ENCODE measurements around the gene KCNH8. TPM values are rescaled to one million over a fixed set of nuclear protein-coding genes. Genes with fewer than 3 reads are reported as not detected.

KCNH8 gene
- total RNA-seq, 1 experiment from 2014 or later, result 3.7 TPM

- H2BK20ac ChIP-seq (ENCODE audit: low read depth, low read length, poor library complexity, severe bottlenecking), result no peak overlapping the region
- no peaks in the 10 kb centered on the region for H4K20me1 ChIP-seq (ENCODE audit: control insufficient read depth, insufficient read depth, insufficient read length)
- Mint-ChIP-seq H3K9me3 (peaks cover 0 to 3% of the 10 kb centered on the region in 2 experiments; a peak in 3 of 5 replicates), H3K4me1 (peaks cover 3 to 4% of the 10 kb centered on the region in 2 experiments; a peak in 3 of 4 replicates), H3K4me3 (no peak overlapping the region), H3K27ac (no peak overlapping the region), H3K27me3 (ENCODE audit: low read depth) (no peaks in the 10 kb centered on the region), H3K36me3 (ENCODE audit: insufficient read depth in 1 of 3, low read depth in 3 of 3) (peaks cover 0 to under 1% (median 0%) of the 10 kb centered on the region in 3 experiments; a peak in 1 of 7 replicates)
- H3T11ph ChIP-seq (ENCODE audit: low read length), result no peak overlapping the region
- H2BK12ac ChIP-seq (ENCODE audit: insufficient read length, low read depth, low read length), result no peak overlapping the region
- no CpG with 5 or more reads among the region's 2 CpGs for WGBS (ENCODE audit: extremely low coverage, insufficient read length, low lambda C conversion rate)
- H2BK5ac ChIP-seq (ENCODE audit: insufficient read length, low read length), result no peak overlapping the region
- H3K79me1 ChIP-seq (ENCODE audit: insufficient read depth, low read depth, low read length, poor library complexity, severe bottlenecking), result no peaks in the 10 kb centered on the region
- H3K18ac ChIP-seq (ENCODE audit: insufficient read length, low read depth, low read length), result no peak overlapping the region
- no peak overlapping the region for H4K5ac ChIP-seq (ENCODE audit: insufficient read length, low read depth, low read length)
- H3K56ac ChIP-seq (ENCODE audit: insufficient read length, low read depth, low read length), result no peak overlapping the region
- no peak for TF ChIP-seq CTCF (conservative IDR thresholded peaks at IDR 0.05)
- no peaks in the 10 kb centered on the region; the same call in 1 of the 2 replicates for H3K4me1 ChIP-seq (ENCODE audit: insufficient read depth, low read length)
- no peak overlapping the region for H2AK5ac ChIP-seq (ENCODE audit: insufficient read length, low read length)
- H3K4ac ChIP-seq (ENCODE audit: low read depth, low read length), result no peak overlapping the region
- no peak overlapping the region for H2BK15ac ChIP-seq (ENCODE audit: low read depth, low read length)
- no peaks in the 10 kb centered on the region for H3K23me2 ChIP-seq (ENCODE audit: insufficient read length, low read depth, low read length, poor library complexity, severe bottlenecking)
- no peak for DNase-seq
- H3K23ac ChIP-seq (ENCODE audit: insufficient read length, low read depth, low read length), result no peak overlapping the region
- H3K9me3 ChIP-seq (ENCODE audit: control insufficient read depth, low read depth, low read length), result no peaks in the 10 kb centered on the region
- no peaks in the 10 kb centered on the region for H3K79me2 ChIP-seq (ENCODE audit: insufficient read depth, low read length)
- no peak overlapping the region for H2BK120ac ChIP-seq (ENCODE audit: low read depth, low read length, poor library complexity, severe bottlenecking)
- no peak overlapping the region for H3K14ac ChIP-seq (ENCODE audit: insufficient read depth, low read length)
- H3K9ac ChIP-seq (ENCODE audit: extremely low read depth, insufficient read length, low read length), result no peak overlapping the region
- no peaks in the 10 kb centered on the region for H3K27me3 ChIP-seq (ENCODE audit: insufficient read depth, low read length)
- no peak overlapping the region for H3K27ac ChIP-seq (ENCODE audit: insufficient read length, low read depth, low read length)
- H3K4me2 ChIP-seq (ENCODE audit: insufficient read depth, insufficient read length, low read length), result no peak overlapping the region
- no peak overlapping the region for H4K8ac ChIP-seq (replicated peaks; ENCODE audit: insufficient read length, low read depth, low read length)
- H4K91ac ChIP-seq (ENCODE audit: insufficient read length, low read depth, low read length), result no peak overlapping the region
- H2AFZ ChIP-seq (ENCODE audit: low read length), result no peak overlapping the region
Measured at GRCh38 chr3:19573644-19574043, 425.3 kb downstream of the KCNH8 start.
